HG03045 (cell line): ENCODE data around the gene HSPB9.
A peak's percentile ranks its signal among the peaks of the same experiment; 100 is the strongest.

ENCODE experiments used
- ATAC-seq: cut with Tn5 transposase; IDR thresholded peaks from one replicate; pipeline ENCODE4 v1.9.1; 2021; ENCODE audit warnings: mild to moderate bottlenecking, moderate library complexity; ENCODE audit not compliant: unreplicated experiment

Gene HSPB9

DNA sequence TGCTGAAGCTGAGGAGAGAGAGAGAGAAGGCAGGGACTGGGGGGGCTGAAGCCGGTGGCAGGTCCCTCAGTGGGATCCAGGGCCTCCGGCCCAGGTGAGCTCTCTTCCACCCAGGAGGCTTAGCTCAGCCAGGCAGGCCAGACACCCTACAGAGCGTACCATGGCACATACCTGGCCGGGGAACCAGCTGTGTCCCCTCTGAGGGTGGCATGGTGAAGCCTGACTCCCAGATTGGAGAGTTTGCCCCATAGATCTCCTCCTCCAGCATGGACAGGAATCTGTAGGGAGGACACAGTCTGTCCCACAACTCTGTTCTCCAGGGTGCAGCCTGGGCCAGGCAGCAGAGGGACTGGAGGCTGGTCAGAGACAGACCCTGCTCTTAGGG, 4.5 kb upstream of the HSPB9 start:
- ATAC-seq: no peak

DNA sequence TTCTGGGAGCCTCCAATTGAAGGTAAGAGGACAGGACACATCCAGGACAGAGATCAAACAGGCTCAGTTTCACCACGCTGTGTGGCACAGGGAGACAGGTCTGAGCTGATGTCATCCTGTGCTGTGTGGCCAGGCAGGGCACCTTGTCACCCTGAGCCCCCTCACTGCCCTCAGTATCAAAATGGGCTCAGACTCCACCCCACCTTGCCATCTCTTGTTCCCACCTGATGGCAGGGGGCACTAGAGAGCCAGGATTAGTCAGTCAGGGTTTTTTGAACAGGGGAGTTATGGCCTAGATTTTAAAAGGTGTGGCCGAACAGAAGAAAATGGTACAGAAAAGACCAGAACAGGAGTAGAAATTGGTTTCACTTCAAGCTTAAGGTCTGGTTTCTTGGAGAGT, 4.1 kb upstream of the HSPB9 start:
- ATAC-seq: no peak

DNA sequence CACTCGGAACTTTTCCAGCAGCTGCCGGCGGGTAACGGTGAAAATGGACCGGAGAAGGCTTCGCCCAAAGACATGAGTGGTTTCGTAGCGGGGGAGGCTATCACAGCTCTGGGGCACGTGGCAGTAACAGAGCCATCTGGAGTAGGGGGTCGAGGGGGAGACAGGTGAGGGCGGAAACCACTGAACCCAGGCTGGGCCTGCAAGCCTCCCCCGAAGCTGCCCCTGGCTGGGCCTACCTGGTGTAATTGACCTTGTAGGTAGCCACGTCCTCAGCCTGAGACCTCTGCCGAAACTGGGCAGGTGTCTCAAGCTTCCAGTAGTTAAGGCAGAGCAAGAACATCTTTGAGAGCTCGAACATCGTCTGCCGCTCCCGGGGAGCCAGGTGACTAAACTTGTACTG, 3.3 kb upstream of the HSPB9 start:
- no peak for ATAC-seq

DNA sequence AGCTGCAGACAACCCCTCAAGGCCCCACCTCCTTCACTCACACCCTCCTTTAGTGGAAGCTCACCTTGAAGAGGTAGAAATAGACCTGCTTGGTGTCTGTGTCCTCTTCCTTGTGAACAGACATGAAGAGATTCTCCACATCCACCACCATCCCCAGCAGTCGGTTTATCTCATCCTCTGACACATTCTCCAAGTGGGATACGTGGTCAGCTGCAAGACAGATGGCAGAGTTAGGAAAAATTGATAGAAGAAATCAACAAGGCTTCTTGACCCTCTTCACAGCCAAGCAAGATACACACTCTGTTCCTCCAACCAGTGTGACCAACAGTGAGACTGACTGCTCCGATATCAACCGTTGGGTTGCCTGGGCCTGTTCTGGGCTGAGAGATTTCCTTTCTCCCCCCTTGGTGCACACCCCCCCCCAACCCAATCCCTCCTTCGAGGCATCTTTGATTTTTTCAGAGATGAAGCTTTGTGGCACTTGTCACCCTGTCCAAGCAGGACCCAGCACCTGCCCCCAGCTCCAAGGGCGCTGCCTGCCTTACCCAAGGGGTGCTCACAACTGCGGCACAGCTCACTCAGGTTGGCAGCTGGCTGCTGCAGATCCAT, 2.3 kb upstream of the HSPB9 start:
- ATAC-seq: no peak

DNA sequence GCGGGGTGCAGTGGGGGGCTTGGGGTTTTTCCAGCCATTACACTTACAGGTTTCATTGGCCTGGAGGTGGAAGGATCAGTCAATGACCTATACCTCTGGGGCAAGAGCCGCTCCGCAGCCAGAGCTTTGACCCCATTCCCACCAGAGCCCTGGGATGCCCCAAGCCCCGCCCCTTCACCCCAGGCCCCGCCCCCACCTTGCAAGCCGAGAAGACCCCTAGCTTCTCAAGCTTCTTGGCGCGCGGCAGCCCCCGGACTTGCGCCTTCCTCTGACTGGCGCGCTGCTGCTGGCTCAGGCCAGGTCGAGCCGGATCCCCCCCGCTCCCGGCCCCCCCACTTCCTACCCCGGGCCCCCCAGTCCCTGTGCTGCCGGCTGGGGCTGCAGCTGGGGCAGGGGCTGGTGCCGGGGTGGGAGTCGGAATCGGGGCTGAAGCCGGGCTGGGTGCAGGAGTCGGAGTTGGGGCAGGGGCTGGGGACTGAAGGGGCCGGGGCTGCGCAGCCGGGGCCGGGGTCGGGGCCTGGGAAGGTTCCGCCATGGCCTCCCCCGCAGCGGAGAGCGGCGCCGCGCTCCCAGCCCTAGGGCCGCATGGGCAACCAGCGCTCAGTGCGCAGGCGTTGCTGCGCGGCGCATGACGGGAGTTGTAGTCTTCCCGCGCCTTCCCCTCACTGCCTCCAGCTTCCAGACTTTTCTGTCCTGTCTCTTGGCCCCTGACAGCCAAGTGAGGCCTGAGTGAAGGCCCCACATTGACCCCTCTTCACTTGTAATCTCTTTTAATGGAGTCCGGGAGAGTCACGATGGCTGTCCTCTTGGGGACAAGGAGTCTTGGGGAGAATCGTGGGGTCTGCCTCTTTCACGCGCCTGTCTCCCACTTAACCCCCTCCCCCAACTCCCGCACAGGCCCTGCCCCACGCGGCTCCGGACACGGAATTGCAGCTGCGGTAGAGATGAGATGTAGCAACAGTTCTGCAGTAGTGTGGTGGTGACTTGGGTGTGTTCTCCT, 1.5 kb upstream of the HSPB9 start, which contains the start of gene KAT2A:
TSS of gene KAT2A (minus strand) at position 598 of the 1,000 bp plus-strand sequence. CDS start at position 535, 63 bp downstream.
- ATAC-seq: peak; percentile 77

DNA sequence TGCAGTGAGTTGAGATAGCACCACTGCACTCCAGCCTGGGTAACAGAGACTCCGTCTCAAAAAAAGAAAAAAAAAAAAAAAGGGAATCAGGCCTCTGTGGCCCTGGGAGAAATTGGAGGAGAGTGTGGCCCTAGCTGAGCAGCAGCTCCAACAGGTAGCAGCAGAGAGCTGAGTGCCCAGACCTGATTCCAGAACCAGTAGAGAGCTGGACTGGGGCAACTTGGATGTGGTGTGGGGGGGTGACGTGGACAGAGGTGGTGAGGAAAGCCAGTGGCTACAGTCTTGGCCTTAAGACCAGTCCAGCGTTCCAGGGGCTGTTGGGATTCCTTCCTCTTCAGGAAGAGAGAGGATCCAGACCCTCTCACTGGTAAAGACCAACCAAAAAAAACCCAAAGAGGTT, 1.7 kb downstream of the HSPB9 start:
- ATAC-seq: no peak

DNA sequence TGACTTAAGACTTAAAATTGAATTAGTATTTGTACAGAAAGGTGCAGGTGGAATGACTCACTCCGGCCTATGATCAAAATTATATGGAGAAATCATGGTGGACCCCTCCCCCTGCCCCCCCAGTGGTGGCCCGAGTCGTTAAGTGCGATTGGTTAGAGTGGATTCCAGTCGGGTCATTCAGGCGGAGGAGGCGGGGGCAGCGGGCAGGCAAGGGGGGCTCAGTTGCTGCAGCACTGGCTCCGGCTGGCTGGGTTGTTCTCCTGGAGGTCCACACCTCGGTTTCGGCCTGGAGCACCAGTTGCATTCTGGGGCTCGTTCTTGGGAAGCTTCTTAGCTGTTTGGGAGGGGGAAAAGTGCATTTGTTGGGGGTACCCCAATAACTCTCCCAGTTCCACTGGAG, 3.0 kb downstream of the HSPB9 start:
- ATAC-seq: no peak

DNA sequence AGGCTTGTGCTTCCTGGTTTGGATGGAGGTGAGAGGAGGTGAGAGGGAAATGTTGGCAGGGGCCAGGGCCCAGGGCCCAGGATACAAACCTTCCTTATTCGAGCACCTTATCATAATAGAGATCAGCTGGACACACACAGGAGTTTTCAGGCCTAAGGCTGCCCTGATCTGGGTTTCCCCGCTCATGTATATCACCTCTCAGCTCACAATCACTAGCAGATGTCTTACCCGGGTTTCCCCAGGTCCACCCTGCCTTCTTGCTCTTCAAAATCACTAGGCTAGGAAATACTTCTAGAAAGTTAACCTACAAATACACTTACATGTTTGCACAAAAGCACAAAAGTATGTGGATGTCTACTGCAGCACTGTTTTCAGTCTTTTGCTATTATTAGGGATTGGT, 4.2 kb downstream of the HSPB9 start:
- no peak for ATAC-seq

DNA sequence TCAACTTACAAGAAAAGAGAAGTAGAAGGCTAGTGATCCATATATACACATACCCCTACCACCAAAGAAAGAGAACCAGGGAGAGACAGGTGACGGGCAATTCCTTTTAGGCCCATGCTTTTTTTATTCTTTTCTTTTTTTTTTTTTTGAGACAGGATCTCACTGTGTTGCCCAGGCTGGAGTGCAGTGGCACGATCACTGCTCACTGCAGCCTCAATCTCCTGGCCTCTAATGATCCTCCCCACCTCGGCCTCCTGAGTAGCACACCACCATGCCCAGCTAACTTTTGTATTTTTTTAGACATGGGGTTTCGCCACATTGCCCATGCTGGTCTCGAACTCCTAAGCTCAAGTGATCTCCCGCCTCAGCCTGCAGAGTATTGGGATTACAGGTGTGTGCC, 4.8 kb downstream of the HSPB9 start:
- ATAC-seq: no peak

DNA sequence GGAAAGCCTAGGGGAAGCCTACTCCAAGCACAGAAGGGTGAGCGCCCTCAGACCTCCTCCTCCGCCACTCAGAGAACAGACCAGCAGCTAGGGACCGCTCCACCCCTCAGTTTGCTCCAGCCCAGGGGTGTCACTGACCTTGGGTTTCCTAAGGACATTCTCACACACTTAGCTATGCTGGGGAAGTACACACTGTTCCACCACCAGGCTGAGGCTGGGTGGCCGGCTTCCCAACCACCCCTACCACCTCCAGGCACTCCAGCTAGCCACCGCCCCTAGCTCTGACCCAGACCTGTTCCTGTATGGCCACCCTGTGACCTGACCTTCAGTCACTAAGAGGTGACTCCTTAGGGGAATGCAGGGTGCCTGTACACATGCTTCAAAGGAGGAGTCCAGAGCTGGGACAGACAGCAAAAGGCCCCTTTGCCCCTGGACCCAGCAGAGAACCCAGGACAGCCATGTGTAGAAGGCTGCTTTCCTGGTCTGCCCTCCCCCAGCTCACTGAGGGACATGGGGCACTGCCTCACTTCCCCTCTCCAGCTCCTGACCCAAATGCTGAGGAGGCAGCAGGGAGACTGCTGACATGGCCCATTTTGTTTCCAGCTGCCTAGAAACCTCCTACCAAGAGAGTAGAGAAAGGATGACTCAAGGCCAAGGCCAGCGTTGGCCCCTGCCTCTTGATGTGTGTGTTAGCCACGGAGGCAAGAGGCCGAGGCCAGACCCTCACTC, 6.7 kb downstream of the HSPB9 start:
- no peak for ATAC-seq

DNA sequence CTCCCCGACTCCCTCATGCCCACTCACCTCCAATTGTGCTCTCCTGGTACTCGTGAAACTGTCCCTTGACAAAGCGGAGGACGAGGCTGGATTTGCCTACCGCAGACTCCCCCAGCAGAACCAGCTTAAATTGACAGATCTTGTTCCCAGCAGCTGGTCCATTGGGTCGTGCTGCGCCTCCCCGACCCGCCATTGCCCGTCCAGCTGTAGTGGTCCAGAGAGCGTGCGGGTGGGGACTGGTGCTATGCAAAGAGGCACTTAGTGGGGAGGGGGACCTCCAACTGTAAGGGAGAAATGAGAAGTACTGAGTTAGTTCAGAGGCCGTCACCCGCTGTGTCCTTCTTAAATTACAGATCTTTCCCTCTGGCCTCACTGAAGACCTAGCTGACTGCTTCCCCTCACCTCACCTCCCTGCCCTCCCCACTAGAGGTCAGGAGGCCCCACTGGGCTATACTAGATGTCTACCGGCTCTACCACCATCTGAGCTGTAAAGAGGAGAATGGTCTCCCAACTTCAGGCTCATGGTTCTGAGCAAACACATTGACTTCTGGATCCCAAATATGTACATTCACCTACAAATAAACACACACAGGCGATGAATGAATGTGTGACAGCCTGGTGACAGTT, 7.8 kb downstream of the HSPB9 start:
- no peak for ATAC-seq

DNA sequence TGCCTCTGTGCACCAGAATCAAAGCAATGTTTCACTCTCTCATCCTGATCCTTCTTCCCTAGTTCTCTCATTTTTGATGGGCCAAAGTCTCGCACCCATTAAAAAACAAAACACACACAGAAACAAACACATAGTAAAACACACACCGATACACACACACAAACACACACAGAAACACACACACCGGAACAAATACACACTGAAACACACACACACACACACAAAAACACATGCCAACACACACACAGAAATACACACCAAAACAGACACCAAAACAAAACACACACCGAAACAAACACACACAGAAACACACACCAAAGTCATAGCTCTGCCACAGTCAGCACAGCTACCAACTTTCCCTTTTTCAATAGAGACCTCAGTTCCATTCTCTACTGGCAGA, 8.6 kb downstream of the HSPB9 start:
- no peak for ATAC-seq

DNA sequence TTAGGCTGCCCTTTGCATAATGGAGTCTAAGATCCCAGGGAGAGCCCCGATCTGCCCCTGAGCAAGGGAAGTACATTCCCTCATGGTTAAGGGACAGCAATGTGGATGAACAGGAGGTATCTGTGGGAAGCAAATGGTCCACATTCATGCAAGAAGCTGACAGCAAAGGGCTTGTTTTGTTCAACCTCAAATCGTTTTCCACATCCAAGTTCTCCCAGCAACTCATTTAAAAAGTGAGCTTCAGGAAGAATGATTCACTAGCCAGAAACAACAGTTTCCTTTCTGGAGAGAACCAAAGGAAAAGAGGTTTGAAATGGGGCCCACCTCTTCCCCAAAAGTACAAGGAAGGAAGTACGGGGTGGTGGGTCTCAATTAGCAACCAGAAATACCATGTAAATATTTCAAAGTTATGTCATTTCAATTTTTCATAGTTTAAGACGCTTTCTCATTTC, 9.4 kb downstream of the HSPB9 start:
- ATAC-seq: no peak

DNA sequence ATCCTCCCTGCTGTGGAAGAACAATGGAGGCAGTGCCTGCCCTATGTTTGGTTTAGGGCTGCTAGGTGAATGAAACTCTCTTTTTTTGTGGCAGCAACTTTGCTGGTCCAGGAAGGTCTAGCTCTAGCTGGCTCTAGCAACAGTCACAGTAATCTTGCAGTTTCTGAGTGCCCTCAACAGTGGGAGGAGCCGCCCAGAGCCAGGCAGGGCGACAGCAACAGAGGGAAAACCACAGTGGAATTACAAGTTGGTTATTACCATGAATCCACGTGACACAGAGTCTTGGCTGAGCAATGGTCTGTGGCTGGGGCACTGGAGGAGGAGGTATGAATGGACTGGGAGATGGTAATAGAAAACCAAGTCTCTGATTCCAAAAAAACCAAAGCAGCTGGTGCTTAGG, 10.3 kb downstream of the HSPB9 start:
- no peak for ATAC-seq

DNA sequence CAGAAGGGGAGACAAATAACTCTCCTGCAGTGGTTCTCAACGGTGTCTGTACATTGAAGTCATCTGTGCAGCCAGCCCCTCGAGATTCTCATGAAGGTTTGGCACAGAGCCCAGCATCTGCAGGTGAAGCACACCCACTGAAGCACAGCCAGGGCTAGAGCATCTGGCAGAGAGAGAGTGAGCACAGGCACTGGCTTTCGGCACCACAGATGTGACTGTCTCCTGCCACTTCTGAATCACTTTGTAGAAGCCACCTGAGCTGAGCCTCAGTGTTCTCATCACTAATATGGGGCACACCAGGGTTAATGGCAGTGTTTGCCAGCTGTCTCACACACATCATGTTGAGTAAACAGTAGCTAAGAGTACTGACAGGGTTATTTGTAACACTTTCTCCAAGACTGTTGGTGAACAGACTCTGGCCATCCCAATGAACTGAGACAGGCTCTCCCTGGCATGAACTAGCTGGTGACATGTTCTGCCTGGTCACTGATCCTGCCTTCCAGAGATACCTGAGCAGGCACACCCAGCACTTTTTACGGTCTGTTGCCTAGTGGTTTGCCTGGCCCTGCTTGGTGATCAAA, 10.9 kb downstream of the HSPB9 start:
- no peak for ATAC-seq

DNA sequence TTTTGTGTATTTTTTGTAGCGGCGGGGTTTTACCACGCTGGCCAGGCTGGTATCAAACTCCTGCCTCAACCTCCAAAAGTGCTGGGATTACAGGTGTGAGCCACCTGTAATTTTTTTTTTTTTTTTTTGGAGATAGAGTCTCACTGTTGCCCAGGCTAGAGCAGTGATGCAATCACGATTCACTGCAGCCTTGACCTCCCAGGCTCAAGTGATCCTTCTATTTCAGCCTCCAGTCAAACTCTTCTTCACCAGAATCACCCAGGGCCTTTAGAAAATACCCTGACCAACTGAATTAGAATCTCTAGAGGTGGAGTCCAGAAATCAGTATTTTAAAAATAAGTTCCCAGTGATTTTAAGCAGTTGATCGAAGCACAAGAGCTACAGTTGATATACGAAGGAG, 12.5 kb downstream of the HSPB9 start:
- no peak for ATAC-seq

DNA sequence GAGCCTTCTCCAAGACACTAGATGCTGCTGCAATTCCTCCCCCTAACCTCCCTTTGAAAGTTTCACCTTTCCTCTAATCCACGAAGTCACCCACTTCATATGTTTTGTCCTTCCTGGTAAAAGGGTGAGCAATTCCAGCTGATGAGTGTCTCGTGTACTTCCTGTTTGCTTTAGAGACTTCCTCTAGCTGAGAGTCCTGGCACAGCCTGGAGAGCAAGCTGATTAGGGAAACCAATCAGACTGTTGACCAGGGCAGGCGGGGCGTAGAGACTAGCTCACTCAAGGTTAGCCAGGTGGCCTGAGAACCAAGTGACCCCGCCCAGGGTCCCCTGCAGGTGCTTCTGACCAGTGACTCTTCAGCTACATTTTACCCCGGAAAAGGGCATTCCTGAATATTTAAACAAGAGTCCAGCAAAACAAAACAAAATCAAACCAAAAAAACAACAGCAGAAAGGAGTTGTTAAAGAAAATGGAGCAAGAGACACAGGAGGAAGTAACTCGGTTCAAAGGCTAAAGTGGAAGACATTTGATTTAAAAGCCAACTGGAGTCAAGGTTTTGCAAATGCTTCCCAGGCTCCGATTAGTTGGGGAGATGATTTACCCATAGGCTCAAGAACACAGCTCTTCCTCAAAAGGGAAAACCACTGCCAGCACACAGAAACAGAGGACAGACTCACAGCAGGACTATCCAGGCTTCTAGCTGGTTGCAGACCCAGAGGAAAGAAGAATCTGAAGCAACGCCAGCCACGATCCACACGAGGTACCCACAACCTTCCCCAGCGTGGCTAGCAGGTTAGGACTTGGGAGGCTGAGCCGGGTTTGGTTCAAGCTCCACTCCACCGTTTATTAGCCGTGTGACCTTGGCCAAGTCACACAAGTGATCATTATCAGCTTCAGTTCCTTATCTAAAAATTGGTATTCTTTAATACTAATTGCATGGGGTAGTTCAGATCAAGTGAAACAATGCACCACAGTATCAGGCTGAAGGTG, 13.4 kb downstream of the HSPB9 start:
- ATAC-seq: no peak

DNA sequence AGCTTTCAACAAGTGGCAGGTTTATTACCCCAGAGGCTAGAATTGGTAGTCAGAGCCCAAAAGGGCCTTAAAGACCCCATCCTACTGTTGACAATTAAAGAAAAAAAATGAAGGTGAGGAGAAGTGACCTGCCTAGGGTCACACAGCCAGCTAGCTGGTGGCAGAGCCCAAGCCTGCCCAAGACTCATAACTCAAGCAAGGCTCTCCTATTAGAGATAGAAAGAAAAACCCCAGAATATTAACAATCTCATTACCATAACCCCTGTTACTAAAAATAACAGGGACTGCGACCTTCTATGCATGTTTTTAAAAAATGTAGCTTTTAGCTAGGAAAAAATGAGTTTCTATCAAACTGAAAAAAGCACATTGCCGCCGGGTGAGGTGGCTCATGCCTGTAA, 14.0 kb downstream of the HSPB9 start:
- ATAC-seq: no peak

DNA sequence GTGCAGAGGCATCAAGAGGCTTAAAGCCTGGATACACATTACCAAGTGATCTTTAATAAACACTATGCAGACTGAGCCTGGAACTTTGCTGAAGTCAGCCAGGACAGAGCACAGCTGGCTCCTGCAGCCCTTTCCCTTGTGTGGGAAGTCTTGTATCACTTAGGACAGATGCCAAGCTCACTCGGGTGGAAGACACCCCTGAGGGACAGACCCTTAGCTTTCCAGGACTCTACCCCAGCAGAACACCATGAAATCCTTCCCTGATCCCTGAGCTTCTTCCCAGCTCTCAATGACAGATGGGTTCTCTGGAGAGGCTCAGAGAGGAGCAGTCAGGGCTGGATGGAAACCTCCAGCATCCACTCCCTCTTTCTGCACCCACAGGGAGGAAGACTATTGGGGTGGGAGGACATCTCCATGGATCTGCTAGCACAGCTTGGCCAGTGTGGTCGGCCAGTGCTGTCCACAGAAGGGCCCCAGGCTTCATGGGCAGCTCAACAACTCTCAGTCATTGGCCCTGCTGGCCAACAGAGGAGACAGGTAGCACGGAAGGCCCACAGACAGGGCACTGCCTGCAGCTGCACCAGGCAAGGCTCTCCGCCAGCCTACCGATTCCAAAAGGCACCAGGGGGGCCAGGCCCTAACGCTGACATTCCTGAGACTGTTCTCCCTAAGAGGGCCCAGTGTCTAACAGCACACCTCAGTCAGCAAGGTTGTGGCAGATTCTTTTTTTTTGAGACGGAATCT, 16.3 kb downstream of the HSPB9 start:
- ATAC-seq: no peak
